Stomach (tissue), 4 donors: ENCODE data around the gene SPHK2.

Experiments
- CTCF ChIP-seq, 7 experiments: fragments of 450-650 bp in 4 of 7; fragments of 200-600 bp in 3 of 7; sonication (generic) in 3 of 7; IDR thresholded peaks; one replicate each; pipeline ENCODE4 v1.5.1; 2016 to 2019; ENCODE audit warnings: antibody characterized with exemption in 7 of 7, control low read depth in 2 of 7, mild to moderate bottlenecking in 1 of 7
- EP300 ChIP-seq: sonication (generic); formaldehyde crosslinking; IDR thresholded peaks from one replicate; pipeline ENCODE4 v1.6.1; 2017; ENCODE audit warnings: antibody characterized with exemption
- POLR2A ChIP-seq, 4 donors: fragments of 450-650 bp; IDR thresholded peaks; one replicate each; pipeline ENCODE4 v1.6.1; 2016; ENCODE audit warnings: antibody characterized with exemption in 4 of 4, control low read depth in 2 of 4, mild to moderate bottlenecking in 1 of 4, moderate library complexity in 1 of 4

GRCh38 chr19:48596679-48597465, 22.4 kb upstream of the SPHK2 start:
- TF ChIP-seq CTCF (IDR thresholded peaks at IDR 0.05) (no peak), EP300 (no peak), POLR2A (IDR thresholded peaks at IDR 0.05) (no peak)
